Fibroblast of skin of scalp (primary cell): Measurements from ENCODE around the gene HSF2BP.
"Not testable (repeated sequence)": the region's sequence is repeated elsewhere in the genome, so short reads cannot be mapped to it uniquely, and the experiment has no call there.

Source experiments
- DNase-seq: peaks from one replicate; pipeline ENCODE4 v3.0.0-alpha.2; 2013

The HSF2BP gene

DNA sequence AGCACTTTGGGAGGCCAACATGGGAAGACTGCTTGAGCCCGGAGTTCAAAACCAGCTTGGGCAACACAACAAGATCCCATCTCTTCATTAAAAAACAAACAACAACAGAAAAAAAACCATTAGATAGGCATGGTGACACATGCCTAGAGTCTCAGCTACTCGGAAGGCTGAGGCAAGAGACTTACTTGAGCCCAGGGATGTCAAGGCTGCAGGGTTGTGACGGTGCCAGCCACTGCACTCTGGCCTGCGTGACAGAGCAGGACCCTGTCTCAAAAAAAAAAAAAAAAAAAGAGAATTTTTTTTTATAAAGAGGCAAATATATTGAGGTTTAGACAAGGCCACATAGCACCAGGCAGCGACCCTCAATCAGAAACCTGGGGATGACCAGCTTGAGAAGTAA is 62.7 kb downstream of the HSF2BP start:
- no peak for DNase-seq

DNA sequence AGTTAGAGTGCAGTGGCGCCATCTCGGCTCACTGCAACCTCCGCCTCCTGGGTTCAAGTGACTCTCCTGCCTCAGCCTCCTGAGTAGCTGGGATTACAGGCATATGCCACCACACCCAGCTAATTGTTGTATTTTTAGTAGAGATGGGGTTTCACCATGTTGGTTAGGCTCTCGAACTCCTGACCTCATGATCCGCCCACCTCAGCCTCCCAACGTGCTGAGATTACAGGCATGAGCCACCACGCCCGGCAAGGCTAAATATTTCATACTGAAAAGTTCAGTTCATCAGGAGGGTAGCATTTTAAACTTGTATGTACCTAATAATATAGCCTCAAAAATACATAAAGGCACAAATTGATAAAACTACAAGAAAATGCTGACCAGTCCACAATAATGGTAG is 63.5 kb downstream of the HSF2BP start:
- DNase-seq = not testable (repeated sequence)

DNA sequence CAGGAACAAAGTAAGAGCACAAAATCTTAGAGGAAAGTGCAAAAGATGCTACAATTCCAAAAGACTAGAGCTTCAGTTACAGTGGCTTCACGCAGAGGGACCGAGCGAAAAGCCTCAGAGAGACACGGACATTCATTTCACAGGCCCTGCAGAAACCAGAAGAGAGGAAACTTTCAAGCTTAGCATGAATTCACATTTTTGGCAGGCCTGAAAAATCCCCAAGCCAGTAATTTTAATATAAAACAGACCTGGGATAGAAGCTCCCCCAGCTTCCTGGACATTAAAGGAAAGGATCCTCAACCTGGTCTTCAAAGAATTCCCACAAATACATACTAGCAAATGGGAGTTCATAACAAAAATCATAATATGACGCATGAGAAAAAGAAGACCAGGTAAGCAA is 66.2 kb downstream of the HSF2BP start:
- DNase-seq = no peak

DNA sequence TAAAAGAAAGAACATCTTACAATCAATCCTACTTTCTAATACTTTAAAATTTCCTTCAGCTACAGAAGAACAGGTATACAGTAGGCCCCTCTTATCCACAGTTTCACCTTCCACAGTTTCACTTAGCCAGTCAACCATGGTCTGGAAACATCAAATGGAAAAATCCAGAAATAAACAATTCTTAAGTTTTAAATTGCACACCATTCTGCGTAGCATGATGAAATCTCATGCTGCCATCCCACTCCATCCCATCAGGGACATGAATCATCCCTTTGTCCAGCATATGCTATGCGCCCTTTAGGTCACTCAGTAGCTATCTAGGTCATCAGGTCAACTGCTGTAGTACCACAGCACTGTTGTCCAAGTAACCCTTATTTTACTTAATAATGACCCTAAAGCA is 67.7 kb downstream of the HSF2BP start:
- DNase-seq = no peak

DNA sequence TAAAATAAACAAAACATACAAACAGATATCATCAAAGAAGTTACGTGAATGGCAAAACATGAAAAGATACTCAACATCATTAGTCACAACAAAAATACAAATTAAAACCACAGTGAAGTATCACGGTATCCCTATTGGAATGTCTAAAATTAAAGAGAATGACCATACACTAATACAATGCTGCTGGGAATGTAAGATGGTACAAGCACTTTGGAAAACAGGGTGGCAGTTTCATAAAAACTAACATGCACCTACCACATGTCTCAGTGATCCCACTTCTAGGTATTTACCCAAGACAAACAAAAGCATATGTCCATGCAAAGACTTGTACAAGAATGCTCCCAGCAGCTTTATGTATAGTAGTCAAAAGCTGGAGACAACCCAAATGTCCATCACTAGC is 69.1 kb downstream of the HSF2BP start:
- peak; percentile 67 for DNase-seq

DNA sequence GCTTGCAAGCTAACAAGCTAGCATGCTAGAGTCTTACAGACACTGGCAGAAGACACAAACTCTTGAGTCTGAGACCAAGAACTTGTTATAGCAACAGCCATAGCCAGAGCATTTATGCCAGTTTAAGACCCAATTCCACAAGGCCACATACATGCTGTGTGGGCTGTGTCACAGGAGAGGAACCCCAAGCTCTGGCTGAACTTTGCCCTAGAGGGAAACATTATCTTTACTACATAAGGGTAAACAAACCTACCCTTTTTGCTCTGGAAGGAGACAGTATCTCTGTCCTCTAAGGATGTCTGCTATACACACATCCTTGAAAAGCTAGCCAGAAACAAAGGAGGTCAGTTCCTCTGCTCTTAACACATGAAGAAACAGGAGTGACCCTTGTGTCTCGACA is 70.3 kb downstream of the HSF2BP start:
- no peak for DNase-seq

DNA sequence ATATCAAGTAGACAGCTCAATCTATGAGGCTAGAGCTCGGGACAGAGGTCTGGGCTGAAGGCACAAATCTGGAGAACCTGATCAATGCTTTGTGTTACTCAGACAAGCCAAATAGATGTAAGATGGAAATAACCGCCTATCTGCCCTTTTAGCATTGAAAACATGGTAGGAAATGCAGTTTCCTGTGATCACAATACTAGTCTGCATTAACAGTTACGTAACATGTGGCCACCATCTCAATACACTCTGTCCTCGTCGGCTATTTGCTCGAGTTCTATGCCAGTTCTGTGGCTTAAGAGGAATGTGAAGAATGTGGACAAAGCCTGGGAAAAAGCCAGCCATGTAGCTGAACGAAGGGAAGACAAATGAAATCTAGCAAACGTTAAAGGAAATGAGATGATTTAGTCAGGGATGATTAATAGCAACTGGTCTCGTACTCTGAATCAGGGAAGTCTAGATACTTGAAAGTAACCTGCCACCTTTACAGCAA is 73.3 kb downstream of the HSF2BP start:
- DNase-seq = peak; percentile 99

DNA sequence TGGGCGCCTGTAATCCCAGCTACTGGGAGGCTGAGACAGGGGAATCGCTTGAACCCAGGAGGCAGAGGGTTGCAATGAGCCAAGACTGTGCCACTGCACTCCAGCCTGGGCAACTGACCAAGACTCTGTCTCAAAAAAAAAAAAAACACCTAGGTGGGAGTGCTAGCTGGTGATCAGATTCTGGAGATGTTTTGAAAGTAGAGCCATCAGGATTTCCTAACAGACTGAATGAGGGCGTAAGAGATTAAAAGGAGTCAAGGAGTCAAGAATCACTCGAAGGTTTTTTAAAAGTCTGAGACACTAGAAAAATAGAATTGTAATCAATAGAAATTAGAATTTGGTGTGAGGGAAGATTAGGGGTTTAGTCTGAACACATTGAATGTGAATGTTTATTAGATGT is 73.8 kb downstream of the HSF2BP start:
- DNase-seq = no peak

DNA sequence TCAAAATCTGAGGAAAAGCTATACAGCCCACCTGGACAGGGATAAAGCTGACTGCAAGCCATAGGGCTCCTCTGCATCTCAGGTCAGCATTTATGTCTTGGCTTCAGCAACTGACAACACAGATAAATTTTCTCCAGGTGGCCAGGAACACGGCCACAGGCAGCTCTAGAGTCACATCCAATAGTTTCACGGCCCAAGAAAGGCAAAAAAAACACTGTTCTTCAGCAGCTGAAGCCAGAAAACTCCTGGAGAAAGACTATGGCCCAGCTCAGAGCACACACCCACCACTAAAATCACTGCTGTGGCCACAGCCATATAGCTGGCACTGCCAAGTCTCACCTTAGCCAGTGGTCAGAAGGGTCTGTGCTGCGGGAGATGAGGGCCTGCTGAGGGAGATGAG is 77.8 kb downstream of the HSF2BP start:
- DNase-seq = no peak

DNA sequence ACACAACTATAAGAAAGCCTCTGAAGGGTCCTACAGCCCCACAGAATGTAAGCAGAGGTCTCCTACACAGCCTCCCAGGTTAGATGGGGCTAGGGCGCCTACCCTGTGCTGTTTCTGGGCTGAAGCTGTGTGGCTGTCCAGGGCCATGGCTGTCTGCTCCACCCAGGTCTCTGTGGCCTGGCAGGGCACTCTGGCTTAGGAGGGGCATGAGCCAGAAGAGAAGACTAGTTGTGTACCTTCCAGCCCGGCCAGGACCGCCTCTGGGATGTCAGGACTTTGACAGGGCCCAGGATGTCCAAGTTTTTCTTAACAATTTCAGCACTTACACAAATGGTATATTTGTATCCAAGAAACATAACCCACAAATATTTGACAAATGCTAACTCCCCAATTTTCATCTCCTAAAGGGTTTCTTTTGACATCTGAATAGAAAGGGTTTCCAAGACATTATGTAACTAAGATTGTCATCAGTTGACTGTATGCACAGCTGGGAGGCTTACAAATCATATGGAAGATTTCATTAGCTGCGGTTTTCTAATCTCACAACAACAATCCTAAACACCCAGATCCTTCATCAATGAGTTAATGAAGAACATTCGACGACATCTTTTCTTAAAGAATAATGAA is 80.5 kb downstream of the HSF2BP start:
- DNase-seq = peak; percentile 81

DNA sequence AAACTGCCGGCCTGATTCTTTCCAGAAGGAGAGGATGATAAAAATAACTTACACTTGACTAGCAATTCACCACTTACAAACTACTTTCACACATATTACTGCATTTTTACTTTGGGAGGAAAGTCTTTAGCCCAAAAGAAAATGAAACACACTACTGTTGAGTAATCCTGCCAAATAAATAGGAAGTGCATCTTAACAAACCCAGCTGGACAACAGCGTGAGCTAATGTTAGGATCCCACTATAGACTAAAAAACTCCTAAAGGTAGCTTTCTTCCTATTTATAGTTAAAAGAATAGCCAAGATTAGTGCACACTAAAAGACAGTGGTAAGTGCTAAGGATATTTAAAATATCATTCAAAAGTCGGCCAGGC is 83.8 kb downstream of the HSF2BP start:
- no peak for DNase-seq

DNA sequence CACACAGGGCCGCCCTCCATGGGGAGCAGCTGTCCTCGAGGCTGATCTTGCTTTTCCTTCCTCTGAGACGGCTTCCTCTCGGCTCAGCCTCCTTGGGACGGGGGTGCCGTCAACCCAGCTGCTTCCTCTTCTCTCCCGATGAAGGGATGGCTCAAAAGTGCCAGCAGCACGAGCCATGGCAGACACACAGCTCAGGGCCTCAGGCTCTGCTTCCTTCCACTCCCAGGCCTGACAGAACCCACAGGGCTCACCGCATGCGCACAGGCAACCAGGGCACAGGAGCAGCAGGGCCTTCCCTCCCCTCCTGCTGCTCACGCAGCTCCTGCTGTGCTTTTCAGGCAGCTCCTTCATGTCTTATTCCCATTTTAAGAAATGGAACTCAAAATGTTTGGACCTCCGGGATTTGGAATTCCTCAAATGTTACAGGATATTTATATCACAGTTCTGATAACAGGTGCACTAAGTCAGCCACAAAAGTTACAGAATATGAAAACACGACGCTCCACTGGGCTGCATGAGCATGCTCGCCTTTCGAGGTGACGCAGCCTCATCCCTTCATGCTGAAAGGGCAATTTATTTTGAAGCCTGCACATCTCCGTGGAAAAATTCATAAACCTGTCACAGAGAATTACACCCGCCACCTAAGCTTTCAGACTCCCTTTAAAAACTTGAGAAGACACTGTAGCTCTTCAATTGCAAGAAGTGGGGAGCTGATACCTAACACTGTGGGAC is 84.4 kb downstream of the HSF2BP start:
- DNase-seq = no peak

DNA sequence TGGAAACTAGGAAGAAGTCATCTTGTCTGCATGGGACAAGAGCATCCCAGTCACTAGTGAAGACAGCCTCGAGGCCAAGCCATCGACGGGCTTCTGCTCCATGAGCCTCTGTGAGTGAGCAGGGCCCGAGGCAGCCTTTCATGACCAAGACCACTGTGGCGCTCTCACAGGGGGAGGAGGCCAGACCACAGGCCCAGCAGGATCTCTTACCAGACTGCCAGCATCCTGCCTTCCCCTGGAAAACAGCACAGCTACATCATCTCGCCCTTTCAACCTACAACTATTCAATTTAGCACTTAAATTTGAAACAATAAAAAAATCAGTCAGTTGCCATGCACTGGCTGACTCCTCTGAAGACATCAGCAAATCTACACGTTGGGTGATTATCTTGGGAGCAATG is 85.4 kb downstream of the HSF2BP start:
- DNase-seq = no peak

DNA sequence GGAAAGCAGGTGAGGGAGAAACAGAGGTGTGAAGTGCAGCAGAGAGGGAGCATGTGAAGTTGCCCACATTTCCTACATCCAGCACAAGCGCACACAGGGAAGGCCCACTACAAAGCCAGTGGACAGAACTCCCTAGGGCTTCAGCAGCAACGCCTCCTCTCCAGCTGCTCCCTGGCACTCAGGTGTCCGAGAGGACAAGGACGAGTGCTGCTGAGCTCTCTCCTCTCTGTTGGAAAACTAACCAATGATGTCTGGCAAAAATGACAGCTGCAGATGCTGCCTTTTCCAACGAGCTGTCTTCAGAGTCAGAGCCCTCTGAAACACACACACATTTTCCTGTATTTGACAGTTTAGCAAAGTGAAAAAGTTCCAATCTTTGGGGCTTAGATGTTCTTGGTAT is 86.8 kb downstream of the HSF2BP start:
- DNase-seq = no peak

DNA sequence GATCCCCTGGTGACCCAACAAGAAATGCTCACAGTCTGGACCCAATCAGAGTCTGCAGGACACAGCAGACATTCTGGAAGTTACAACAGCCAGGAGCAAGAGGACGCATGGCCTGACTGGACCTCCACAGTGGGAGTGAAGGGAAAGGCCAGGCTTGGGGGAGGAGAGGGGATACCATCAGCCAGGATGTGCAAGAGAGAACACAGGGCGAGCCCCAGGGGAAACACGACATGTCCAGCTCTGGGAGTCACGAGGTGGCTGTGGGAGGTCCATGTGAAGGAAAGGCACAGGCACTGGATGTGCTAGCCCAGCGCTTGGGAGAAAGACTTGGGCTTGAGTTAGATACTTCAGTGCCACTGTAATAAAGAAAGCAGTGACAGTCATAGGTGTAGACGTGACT is 87.3 kb downstream of the HSF2BP start:
- DNase-seq = no peak

DNA sequence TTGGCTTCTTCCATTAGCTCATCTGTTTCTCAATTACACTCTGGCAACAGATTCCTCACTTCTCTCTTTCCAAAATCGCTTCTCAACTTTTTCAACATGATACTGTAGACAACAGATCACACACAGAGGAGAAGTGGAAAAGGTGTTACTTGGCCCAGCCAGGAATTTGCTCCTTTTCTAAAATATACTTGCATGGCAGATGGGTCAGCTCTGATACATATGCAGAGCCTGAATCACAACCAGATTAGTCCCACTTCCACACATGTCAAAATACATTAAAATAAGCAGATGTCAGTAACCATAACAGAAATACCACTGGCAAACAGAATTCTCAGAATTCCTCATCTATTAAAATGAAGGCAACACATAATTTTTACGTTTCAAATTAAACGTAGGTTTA is 89.1 kb downstream of the HSF2BP start:
- not testable (repeated sequence) for DNase-seq

DNA sequence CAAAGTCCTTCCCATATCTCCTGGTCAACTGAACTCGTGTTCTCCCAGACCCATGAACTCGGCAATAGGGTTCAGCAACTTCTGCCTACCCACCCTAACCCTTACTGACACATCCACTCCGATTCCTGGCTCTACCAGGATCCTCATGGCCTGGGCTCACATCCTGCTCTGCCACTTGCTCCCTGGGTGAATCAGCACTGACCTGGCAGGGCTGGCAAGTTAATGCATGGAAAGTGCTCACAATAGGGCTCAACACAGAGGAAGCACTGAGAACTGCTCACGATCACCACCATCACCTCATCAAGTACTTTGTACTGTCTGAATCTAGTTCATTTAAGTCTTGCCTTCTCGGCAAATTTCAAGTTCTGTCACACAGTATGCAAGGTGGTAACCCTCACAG is 96.8 kb downstream of the HSF2BP start:
- not testable (repeated sequence) for DNase-seq

DNA sequence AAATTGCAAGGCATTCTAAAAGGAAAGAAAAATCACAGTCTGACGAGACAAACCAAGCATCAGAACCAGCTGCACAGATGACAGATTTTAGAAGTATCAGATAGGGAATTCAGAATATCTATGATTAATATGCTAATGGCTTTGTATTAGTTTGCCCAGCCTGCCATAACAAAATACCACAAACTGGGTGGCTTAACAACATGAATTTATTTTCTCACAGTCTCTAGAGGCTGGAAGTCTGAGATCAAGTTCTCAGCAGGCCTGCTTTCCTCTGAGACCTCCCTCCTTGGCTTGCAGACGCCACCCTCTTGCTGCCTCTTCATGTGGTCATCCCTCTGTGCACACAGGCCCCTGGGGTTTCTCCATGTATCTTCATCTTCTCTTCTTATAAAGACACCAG is 118.7 kb downstream of the HSF2BP start:
- DNase-seq = not testable (repeated sequence)

DNA sequence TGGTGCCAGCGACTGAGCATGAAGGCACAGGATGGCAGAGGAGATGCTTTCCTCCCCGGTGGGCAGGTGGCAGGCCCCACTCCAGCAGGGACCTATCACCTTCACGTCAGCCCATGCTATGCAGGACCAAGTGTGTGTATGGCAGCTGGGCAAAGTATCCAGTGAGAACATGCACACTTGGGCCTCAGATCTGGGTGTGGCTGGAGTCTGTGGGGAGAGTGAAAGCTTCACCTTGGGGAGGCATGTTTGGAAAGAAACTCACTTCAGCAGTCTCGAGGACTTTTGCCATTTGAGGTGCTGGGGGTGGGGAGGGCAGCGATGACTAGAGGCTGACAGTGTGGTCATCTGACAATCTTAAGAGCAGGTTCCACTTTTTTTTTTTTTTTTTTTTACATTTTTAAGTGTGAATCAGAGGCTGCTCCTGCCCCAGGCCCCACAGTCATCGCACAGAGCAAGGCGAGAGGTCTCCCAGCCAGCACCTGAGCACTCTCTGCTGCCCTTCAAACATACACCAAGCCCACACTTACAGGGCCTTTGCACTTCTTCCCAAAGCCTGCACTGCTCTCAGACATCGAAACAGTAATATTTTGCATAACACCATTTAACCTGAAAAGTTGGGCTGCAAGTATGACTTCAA is 136.7 kb downstream of the HSF2BP start:
- not testable (repeated sequence) for DNase-seq

DNA sequence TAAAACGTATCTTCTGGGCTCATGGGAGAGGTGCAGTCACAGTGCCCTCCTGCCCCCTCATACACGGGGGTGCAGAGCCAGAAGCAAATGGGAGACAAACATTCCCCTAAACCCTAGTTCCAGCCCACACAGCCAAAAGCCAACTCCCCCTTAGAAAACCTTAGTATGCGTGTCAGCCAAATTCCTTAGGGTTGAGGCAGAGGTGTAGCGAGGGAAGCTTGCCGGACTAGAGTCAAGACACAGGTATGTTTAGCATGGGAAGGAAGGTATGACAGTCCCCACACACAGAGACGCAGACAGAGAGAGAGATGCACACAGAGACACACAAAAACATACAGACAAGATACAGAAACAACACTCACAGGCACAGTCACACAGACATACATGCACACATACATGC is 141.6 kb downstream of the HSF2BP start:
- not testable (repeated sequence) for DNase-seq

DNA sequence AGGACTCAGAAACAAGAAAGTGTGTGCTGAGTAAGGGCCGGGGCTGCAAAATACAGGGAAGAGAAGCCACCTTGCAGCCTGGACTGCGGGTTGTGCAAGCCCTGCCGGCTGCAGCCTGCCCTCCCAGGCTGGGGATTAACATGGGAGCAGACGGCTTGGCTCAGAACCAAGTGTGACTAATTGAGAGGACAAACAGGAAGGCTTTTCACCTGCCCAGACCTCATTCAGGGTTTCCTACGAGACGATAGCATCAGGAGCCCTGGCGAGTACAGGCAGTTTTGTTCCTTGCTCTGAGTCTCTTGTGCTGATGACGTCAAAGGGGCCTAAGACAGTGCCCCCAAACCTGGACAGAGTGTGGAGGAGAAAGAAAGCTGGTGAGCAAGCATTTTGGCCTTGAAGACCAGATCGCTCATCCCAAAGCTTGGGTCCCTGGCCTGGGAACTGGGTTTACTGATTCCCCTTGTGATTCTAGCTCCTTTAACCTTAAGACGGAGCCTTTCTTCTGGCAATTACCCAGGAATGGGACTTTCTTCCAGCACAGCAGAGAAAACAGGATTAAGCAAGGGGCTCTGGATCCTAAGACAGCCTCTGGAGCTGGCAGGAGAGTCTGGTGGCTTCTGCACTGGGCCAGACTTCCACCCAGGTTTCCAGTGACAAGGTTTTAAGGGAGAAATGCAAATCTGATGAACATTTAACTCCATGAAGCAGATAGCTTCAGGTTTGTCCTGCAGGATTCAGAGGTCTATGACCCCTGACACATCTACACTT is 142.2 kb downstream of the HSF2BP start:
- not testable (repeated sequence) for DNase-seq

DNA sequence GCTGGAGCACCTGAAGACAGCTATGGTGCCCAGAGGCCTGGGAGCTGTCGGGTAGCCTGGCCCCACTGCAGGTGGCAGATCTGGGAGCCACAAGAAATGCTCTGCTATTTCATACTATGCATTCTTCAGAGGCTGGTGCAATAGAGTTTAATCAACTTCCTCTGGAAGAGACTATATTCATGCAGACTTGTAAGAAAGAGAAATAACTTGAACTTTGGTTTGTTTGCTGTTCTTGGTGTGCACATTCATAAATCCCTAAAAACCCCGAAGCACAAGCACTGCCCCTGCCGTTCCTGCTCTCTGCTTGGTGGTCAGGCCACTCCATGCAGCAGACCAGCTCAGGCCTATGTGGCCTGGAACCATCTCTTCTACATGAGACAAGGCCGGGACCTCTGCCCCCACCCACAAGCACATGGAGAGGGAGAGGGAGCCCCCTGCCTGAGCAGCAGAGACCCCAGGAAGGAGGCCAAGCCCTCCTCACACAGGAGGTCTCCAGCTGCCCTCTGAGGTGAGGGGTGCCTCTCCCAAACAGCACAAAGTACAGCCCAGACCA is 142.9 kb downstream of the HSF2BP start:
- not testable (repeated sequence) for DNase-seq

DNA sequence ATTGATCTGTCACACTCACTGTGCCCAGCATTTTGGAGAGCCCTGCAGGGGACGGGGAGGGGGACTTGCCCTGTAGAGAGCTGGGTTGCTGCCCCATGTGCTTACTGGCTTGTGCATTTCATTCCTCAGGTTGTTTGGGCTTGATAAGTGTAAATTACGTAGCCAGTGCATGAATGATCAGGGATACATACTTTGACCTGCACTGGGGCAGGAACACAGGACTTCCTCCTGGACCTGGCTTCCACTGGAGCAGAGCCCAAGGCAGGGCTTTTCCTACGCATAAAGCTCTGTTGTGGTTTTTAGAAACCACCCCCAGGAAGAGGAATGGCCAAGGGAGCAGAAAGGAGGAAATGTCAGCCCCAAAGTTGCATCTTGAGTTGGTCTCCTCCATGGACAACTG is 144.5 kb downstream of the HSF2BP start:
- not testable (repeated sequence) for DNase-seq
